WTC11 (cell line): Measurements from ENCODE around the gene CTNNA2. TPM values are rescaled to one million over a fixed set of nuclear protein-coding genes. Genes with fewer than 3 reads are reported as not detected.

ENCODE experiments used
- ATAC-seq: fragments of 200-7000 bp; cut with Tn5 transposase; 2 replicates; pipeline ENCODE4 v1.10.0; 2021; ENCODE audit warnings: mild to moderate bottlenecking, moderate library complexity
- CTCF ChIA-PET: fragments of 300-600 bp; sonication (Branson Sonifier 250); formaldehyde crosslinking; loops from one replicate; lab custom pipeline; 2021; ENCODE audit warnings: antibody characterized with exemption; lab: Charles Lee
- POLR2A ChIA-PET: fragments of 350-600 bp; sonication (Branson Sonifier 250); formaldehyde crosslinking; loops from one replicate; lab custom pipeline; 2021; ENCODE audit warnings: antibody characterized with exemption; lab: Charles Lee
- DNase-seq: peaks from one replicate; pipeline ENCODE4 v3.0.0; 2021; ENCODE audit warnings: low spot score
- H3K27ac Mint-ChIP-seq: 2 replicates; pipeline ENCODE4 v1.8.0; 2021; ENCODE audit warnings: mixed read lengths
- H3K27me3 Mint-ChIP-seq: 2 replicates; pipeline ENCODE4 v1.8.0; 2021; ENCODE audit warnings: low read depth, mild to moderate bottlenecking, moderate library complexity, mixed read lengths
- H3K36me3 Mint-ChIP-seq: 2 replicates; pipeline ENCODE4 v1.8.0; 2021; ENCODE audit warnings: mixed read lengths
- H3K4me1 Mint-ChIP-seq: 2 replicates; pipeline ENCODE4 v1.8.0; 2022; ENCODE audit warnings: mixed read lengths
- H3K4me3 Mint-ChIP-seq: 2 replicates; pipeline ENCODE4 v1.8.0; 2021; ENCODE audit warnings: mild to moderate bottlenecking, moderate library complexity, mixed read lengths
- H3K9me3 Mint-ChIP-seq: 2 replicates; pipeline ENCODE4 v1.8.0; 2021; ENCODE audit warnings: mixed read lengths
- AR ChIP-seq: fragments of 250-450 bp; sonication (Bioruptor Pico); IDR thresholded peaks from 2 replicates; pipeline ENCODE4 v1.9.0; 2021; ENCODE audit warnings: mild to moderate bottlenecking
- CBFB ChIP-seq: sonication (generic); formaldehyde crosslinking; IDR thresholded peaks from 2 replicates; pipeline ENCODE4 v1.8.1; 2022; ENCODE audit warnings: mild to moderate bottlenecking, low read depth, missing genetic modification reagents
- CREB1 ChIP-seq: sonication (generic); formaldehyde crosslinking; IDR thresholded peaks from 2 replicates; pipeline ENCODE4 v1.8.0; 2023; ENCODE audit warnings: mild to moderate bottlenecking, missing genetic modification reagents
- CTCF ChIP-seq: fragments of 200-600 bp; IDR thresholded peaks from 2 replicates; pipeline ENCODE4 v1.8.0; 2022; ENCODE audit warnings: antibody characterized with exemption
- E2F5 ChIP-seq: sonication (generic); formaldehyde crosslinking; IDR thresholded peaks from 2 replicates; pipeline ENCODE4 v1.8.1; 2022; ENCODE audit warnings: mild to moderate bottlenecking, moderate library complexity, missing genetic modification reagents
- ELF4 ChIP-seq: sonication (generic); formaldehyde crosslinking; IDR thresholded peaks from 2 replicates; pipeline ENCODE4 v1.8.1; 2022; ENCODE audit warnings: low read depth, mild to moderate bottlenecking, moderate library complexity, missing genetic modification reagents
- ETV6 ChIP-seq: sonication (generic); formaldehyde crosslinking; IDR thresholded peaks from 2 replicates; pipeline ENCODE4 v1.8.1; 2022; ENCODE audit warnings: mild to moderate bottlenecking, missing genetic modification reagents
- GRHL2 ChIP-seq: fragments of 250-450 bp; sonication (Bioruptor Pico); IDR thresholded peaks from 2 replicates; pipeline ENCODE4 v1.8.0; 2022; ENCODE audit warnings: mild to moderate bottlenecking, moderate library complexity; ENCODE audit not compliant: insufficient replicate concordance, severe bottlenecking
- GTF2I ChIP-seq: fragments of 250-450 bp; sonication (Bioruptor Pico); conservative IDR thresholded peaks from 2 replicates; pipeline ENCODE4 v1.4.0; 2021; ENCODE audit warnings: mild to moderate bottlenecking
- IRF1 ChIP-seq: sonication (generic); formaldehyde crosslinking; IDR thresholded peaks from 2 replicates; pipeline ENCODE4 v1.8.0; 2023; ENCODE audit warnings: missing genetic modification reagents
- IRF2 ChIP-seq: sonication (generic); formaldehyde crosslinking; IDR thresholded peaks from 2 replicates; pipeline ENCODE4 v1.8.0; 2022; ENCODE audit warnings: low read depth, missing genetic modification reagents, borderline replicate concordance
- JUN ChIP-seq: sonication (generic); formaldehyde crosslinking; IDR thresholded peaks from 2 replicates; pipeline ENCODE4 v1.8.0; 2023; ENCODE audit warnings: mild to moderate bottlenecking, missing genetic modification reagents
- NFYB ChIP-seq: sonication (generic); formaldehyde crosslinking; conservative IDR thresholded peaks from 2 replicates; pipeline ENCODE4 v1.8.0; 2022; ENCODE audit warnings: low read depth, missing genetic modification reagents
- NR1H2 ChIP-seq: sonication (generic); formaldehyde crosslinking; IDR thresholded peaks from 2 replicates; pipeline ENCODE4 v1.9.0; 2021; ENCODE audit warnings: mild to moderate bottlenecking, moderate library complexity, missing genetic modification reagents
- SMAD4 ChIP-seq: sonication (generic); formaldehyde crosslinking; IDR thresholded peaks from 2 replicates; pipeline ENCODE4 v1.8.0; 2022; ENCODE audit warnings: mild to moderate bottlenecking, missing genetic modification reagents
- SOX15 ChIP-seq: fragments of 250-450 bp; sonication (Bioruptor Pico); IDR thresholded peaks from 2 replicates; pipeline ENCODE4 v1.9.0; 2021; ENCODE audit warnings: mild to moderate bottlenecking
- SP1 ChIP-seq: sonication (generic); formaldehyde crosslinking; conservative IDR thresholded peaks from 2 replicates; pipeline ENCODE4 v1.8.1; 2022; ENCODE audit warnings: missing genetic modification reagents
- STAT6 ChIP-seq: sonication (generic); formaldehyde crosslinking; conservative IDR thresholded peaks from 2 replicates; pipeline ENCODE4 v1.8.1; 2023; ENCODE audit warnings: mild to moderate bottlenecking, low read depth, missing genetic modification reagents, moderate library complexity
- ZNF138 ChIP-seq: sonication (generic); formaldehyde crosslinking; conservative IDR thresholded peaks from 2 replicates; pipeline ENCODE4 v1.8.1; 2022; ENCODE audit warnings: mild to moderate bottlenecking, moderate library complexity, missing genetic modification reagents
- ZNF396 ChIP-seq: fragments of 250-450 bp; sonication (Bioruptor Pico); IDR thresholded peaks from 2 replicates; pipeline ENCODE4 v1.8.0; 2021; ENCODE audit warnings: mild to moderate bottlenecking, moderate library complexity, borderline replicate concordance
- ZNF416 ChIP-seq: fragments of 250-450 bp; sonication (Bioruptor Pico); IDR thresholded peaks from 2 replicates; pipeline ENCODE4 v1.9.0; 2021; ENCODE audit warnings: mild to moderate bottlenecking, inconsistent platforms
- ZNF423 ChIP-seq: fragments of 250-450 bp; sonication (Bioruptor Pico); IDR thresholded peaks from 2 replicates; pipeline ENCODE4 v2.1.2; 2022; ENCODE audit warnings: mild to moderate bottlenecking, moderate library complexity
- total RNA-seq: library from RNA; stranded (reverse); gene quantifications from 3 replicates; pipeline ENCODE4 v1.2.3, GENCODE V29; 2021
- TF ChIP-seq, protein P1 (sequence below): sonication (generic); formaldehyde crosslinking; conservative IDR thresholded peaks from 2 replicates; pipeline ENCODE4 v1.8.1; 2022; ENCODE audit warnings: mild to moderate bottlenecking, missing genetic modification reagents
- TF ChIP-seq, protein P2 (sequence below): fragments of 250-450 bp; sonication (Bioruptor Pico); IDR thresholded peaks from 2 replicates; pipeline ENCODE4 v1.9.0; 2021; ENCODE audit warnings: mild to moderate bottlenecking

CTNNA2 gene
- total RNA-seq, 1 experiment from 2014 or later = 3.8 TPM

DNA sequence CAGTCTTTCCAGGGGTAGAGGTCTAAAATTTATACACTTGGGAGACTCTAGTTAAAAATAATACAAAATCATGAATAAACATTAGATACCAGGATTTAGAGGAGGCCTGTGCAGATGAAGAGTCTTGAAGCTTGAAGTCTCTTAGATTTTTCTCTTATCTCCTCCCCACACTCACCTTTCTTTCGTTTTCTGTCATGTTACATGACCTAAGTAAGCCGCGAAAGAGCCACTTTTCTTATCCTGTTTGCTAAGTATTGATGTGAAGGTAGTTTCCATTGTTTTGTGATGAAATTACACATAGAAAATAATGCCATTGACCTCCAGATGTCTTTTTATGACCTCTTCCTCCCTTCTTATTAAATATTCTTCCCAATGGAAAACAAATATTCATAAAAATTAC is 423.9 kb downstream of the CTNNA2 start:
- Mint-ChIP-seq H3K36me3 (no peaks in the 10 kb centered on the region), H3K27ac (no peak overlapping the region), H3K27me3 (no peaks in the 10 kb centered on the region)
- ATAC-seq (no peak), DNase-seq (no peak)
- TF ChIP-seq ZNF423 (CRISPR knock-in tag) (no peak), NFYB (no peak), AR (no peak), SP1 (CRISPR knock-in tag) (no peak), ELF4 (CRISPR knock-in tag) (no peak), CBFB (CRISPR knock-in tag) (no peak), CTCF (no peak; the same call in 1 of the 2 replicates), ZNF396 (no peak), ZNF416 (no peak), NR1H2 (CRISPR knock-in tag) (no peak), IRF1 (CRISPR knock-in tag) (no peak), GRHL2 (CRISPR knock-in tag) (no peak), GTF2I (CRISPR knock-in tag) (no peak)
- TF ChIP-seq, protein P1, sequence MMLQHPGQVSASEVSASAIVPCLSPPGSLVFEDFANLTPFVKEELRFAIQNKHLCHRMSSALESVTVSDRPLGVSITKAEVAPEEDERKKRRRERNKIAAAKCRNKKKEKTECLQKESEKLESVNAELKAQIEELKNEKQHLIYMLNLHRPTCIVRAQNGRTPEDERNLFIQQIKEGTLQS (CRISPR knock-in tag) = no peak
- TF ChIP-seq, protein P2, sequence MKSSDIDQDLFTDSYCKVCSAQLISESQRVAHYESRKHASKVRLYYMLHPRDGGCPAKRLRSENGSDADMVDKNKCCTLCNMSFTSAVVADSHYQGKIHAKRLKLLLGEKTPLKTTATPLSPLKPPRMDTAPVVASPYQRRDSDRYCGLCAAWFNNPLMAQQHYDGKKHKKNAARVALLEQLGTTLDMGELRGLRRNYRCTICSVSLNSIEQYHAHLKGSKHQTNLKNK (CRISPR knock-in tag) = no peak
- TF ChIP-seq, all 79 proteins: peak for 0
- POLR2A ChIA-PET = no interaction called here
- Mint-ChIP-seq H3K4me3 (no peak overlapping the region), H3K9me3 (no peaks in the 10 kb centered on the region), H3K4me1 (peaks cover 16% of the 10 kb centered on the region)
- CTCF ChIA-PET = interaction anchor here (0.6 to 0.7 kb wide), 3 partner anchors 16 to 564 kb away, joined by 3 to 4 read pairs (median 3); no protein-coding TSS in a partner anchor

GRCh38 chr2:79938648-79939047 is 425.8 kb downstream of the CTNNA2 start:
- ChIA-PET POLR2A (no interaction called here), CTCF (no interaction called here)
- no peak overlapping the region for H3K4me3 Mint-ChIP-seq
- H3K27me3 Mint-ChIP-seq = no peaks in the 10 kb centered on the region
- peaks cover 24% of the 10 kb centered on the region for H3K4me1 Mint-ChIP-seq
- no peak overlapping the region for H3K27ac Mint-ChIP-seq
- H3K9me3 Mint-ChIP-seq = no peaks in the 10 kb centered on the region
- DNase-seq (no peak), ATAC-seq (no peak)
- no peaks in the 10 kb centered on the region for H3K36me3 Mint-ChIP-seq
- TF ChIP-seq CREB1 (CRISPR knock-in tag) = no peak
- TF ChIP-seq JUN = no peak
- TF ChIP-seq, protein P1 (CRISPR knock-in tag) = no peak
- TF ChIP-seq SMAD4 (CRISPR knock-in tag) = no peak
- no peak for TF ChIP-seq IRF2 (CRISPR knock-in tag)
- no peak for TF ChIP-seq ZNF138
- TF ChIP-seq ETV6 (CRISPR knock-in tag) = no peak
- no peak for TF ChIP-seq STAT6 (CRISPR knock-in tag)
- TF ChIP-seq SOX15 (CRISPR knock-in tag) = no peak
- TF ChIP-seq E2F5 (CRISPR knock-in tag) = no peak
